Liver (tissue), 3 donors: ENCODE data around the gene SLC37A4.

Experiments used
- EGR1 ChIP-seq, 2 donors: IDR thresholded peaks; 2 replicates each; pipeline ENCODE4 v1.6.1; 2016 to 2018; ENCODE audit warnings: antibody characterized with exemption in 2 of 2, low read depth in 2 of 2
- FOXA1 ChIP-seq: IDR thresholded peaks from 2 replicates; pipeline ENCODE4 v1.6.1; 2016; ENCODE audit warnings: antibody characterized with exemption
- GABPA ChIP-seq, 2 donors: IDR thresholded peaks in 1 of 2; conservative IDR thresholded peaks in 1 of 2; 2 replicates each; pipeline ENCODE4 v1.6.1; 2016; ENCODE audit warnings: antibody characterized with exemption in 2 of 2, mild to moderate bottlenecking in 1 of 2, moderate library complexity in 1 of 2
- JUND ChIP-seq, 2 donors: IDR thresholded peaks; 2 replicates each; pipeline ENCODE4 v1.6.1; 2016; ENCODE audit warnings: antibody characterized with exemption in 2 of 2
- REST ChIP-seq: IDR thresholded peaks from 2 replicates; pipeline ENCODE4 v1.6.1; 2016; ENCODE audit warnings: antibody characterized with exemption, mild to moderate bottlenecking
- RXRA ChIP-seq, 2 donors: IDR thresholded peaks; 2 replicates each; pipeline ENCODE4 v1.6.1; 2017 to 2018; ENCODE audit warnings: antibody characterized with exemption in 2 of 2, mild to moderate bottlenecking in 1 of 2
- TAF1 ChIP-seq: conservative IDR thresholded peaks from 2 replicates; pipeline ENCODE4 v1.6.1; 2016; ENCODE audit warnings: antibody characterized with exemption, mild to moderate bottlenecking
- TF ChIP-seq, protein P1 (sequence below): IDR thresholded peaks from 2 replicates; pipeline ENCODE4 v1.6.1; 2016; ENCODE audit warnings: antibody characterized with exemption
- TF ChIP-seq, protein P2 (sequence below): fragments of 150-350 bp; IDR thresholded peaks from 2 replicates; pipeline ENCODE4 v1.5.1; 2017; ENCODE audit warnings: improper control_type of control experiment, low read depth, low read length; ENCODE audit not compliant: missing input control
- donor health status: healthy.
- donor health status: healthy.

GRCh38 chr11:119051440-119052162 is 20.9 kb upstream of the SLC37A4 start:
- TF ChIP-seq, protein P1, sequence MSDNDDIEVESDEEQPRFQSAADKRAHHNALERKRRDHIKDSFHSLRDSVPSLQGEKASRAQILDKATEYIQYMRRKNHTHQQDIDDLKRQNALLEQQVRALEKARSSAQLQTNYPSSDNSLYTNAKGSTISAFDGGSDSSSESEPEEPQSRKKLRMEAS, result no peak
- TF ChIP-seq, protein P2, sequence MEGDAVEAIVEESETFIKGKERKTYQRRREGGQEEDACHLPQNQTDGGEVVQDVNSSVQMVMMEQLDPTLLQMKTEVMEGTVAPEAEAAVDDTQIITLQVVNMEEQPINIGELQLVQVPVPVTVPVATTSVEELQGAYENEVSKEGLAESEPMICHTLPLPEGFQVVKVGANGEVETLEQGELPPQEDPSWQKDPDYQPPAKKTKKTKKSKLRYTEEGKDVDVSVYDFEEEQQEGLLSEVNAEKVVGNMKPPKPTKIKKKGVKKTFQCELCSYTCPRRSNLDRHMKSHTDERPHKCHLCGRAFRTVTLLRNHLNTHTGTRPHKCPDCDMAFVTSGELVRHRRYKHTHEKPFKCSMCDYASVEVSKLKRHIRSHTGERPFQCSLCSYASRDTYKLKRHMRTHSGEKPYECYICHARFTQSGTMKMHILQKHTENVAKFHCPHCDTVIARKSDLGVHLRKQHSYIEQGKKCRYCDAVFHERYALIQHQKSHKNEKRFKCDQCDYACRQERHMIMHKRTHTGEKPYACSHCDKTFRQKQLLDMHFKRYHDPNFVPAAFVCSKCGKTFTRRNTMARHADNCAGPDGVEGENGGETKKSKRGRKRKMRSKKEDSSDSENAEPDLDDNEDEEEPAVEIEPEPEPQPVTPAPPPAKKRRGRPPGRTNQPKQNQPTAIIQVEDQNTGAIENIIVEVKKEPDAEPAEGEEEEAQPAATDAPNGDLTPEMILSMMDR, result no peak
- no peak for TF ChIP-seq TAF1
- no peak for TF ChIP-seq EGR1 (IDR thresholded peaks at IDR 0.05; ENCODE audit: low read depth in 2 of 2)
- TF ChIP-seq JUND (IDR thresholded peaks at IDR 0.05), result no peak
- no peak for TF ChIP-seq REST
- TF ChIP-seq RXRA (IDR thresholded peaks at IDR 0.05), result no peak
- no peak for TF ChIP-seq FOXA1
- no peak for TF ChIP-seq GABPA (IDR thresholded peaks at IDR 0.05 in 1 of 2, conservative IDR thresholded peaks at IDR 0.05 in 1 of 2)
